HG03460 (cell line): ENCODE measurements around the gene ELK3.

ENCODE experiments used
- ATAC-seq: cut with Tn5 transposase; IDR thresholded peaks from one replicate; pipeline ENCODE4 v1.9.1; 2021; ENCODE audit not compliant: unreplicated experiment

The ELK3 gene

GRCh38 chr12:96256672-96257361 is 62.6 kb downstream of the ELK3 start:
- no peak for ATAC-seq

DNA sequence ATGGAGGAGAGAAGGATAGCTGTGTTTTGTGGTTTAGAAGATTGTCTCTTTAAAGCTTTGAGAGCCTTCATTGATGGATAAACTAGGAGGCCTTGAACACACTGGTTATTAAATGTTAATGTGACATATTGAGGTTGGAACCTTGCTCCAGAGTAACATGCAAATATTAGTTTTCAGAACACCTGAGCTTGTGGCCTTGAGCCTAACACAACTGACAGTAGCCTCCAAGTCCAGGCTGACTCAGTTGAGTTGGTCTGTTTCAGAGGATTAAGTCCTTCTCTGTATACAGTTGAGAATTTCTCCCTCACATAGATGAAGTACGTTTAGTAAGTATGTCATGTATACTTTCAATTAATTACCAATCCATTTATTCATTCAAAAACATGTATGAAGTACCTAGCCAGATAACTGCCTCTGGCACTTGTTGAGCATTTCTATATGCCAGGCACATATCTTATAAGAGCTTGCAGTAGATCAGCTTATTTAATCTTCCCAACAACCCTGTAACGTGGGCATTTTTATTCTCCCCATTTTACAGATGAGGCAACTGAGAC is 63.5 kb downstream of the ELK3 start:
- no peak for ATAC-seq

DNA sequence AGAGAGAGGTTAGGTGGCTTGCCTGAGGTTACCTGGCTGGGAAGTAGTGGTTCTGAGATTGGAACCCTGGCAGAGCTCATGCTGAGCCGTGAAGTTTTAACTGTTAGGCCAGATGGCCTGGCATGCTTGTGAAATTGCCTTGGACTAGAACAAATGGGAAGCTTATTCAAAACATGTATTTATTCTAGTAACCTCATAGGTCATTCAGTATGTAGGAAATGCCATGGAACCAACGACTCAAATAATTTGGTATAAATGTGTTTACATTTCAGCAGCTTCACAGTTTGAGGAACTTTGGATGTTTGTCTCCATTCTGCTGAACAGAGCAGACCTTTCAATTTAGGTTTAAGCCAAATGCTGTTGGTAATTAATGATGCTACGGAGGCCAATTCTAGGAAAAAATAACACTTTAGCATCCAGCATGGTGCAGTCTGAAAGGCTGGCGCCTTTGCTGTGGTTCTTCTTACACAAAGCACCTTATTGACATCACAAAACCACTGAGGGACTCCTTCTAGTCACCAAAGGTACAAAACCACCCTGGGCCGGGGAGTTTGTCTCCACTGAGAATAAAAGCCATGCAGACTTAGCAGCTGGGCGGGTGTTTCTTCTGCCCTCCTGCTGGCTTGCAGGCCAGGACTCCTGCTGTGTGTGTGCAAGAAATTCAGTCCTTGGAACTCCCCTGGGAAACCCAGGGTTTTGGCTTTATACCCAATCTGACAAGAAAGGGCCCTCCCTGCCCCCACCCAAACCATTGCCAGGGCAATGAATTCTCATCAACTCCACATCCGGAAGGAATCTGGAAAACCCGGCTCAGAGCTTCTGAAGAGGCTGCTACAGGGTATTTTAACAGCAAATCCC is 64.2 kb downstream of the ELK3 start:
- no peak for ATAC-seq

DNA sequence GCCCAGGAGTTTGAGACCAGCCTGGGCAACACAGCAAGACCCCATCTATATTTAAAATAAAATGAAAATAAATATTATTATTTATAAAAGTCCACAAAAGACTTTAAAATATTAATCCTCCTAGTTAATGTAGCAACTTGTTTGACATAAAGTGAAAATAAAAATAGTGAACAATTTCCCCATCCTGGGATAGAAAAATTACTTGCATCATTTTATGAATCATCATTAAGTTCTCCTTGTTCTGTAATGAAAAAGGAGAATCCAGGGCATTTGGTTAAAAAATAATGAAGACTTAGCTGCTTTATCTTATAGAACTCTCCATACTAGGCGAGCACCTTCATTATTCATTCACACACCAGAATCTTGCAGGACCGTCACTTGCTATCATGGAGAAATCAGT is 66.1 kb downstream of the ELK3 start:
- ATAC-seq = no peak

GRCh38 chr12:96260644-96261043 is 66.5 kb downstream of the ELK3 start:
- ATAC-seq = no peak

GRCh38 chr12:96261557-96261956 is 67.4 kb downstream of the ELK3 start:
- ATAC-seq = no peak

DNA sequence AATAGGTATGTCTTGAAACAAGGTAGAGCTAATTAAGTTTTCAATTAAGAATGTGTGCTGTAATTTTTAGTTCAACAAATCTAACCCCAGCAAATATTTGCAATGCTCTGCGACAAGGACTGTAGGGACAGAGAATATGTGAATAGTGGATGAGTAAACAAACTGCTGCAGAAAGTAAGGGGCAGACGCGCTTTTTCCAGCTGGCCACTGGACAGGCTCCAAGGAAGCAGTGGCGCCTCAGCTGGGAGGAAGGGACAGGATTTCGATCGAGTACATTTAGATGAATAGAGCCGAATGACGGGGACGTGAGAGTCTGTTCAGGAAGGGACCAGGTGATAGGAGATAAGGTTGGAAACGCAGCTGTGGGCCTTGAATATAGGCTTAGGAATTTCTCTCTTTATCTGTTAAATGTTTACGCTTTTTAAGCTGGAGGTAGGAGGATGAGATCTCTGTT is 69.3 kb downstream of the ELK3 start:
- no peak for ATAC-seq

DNA sequence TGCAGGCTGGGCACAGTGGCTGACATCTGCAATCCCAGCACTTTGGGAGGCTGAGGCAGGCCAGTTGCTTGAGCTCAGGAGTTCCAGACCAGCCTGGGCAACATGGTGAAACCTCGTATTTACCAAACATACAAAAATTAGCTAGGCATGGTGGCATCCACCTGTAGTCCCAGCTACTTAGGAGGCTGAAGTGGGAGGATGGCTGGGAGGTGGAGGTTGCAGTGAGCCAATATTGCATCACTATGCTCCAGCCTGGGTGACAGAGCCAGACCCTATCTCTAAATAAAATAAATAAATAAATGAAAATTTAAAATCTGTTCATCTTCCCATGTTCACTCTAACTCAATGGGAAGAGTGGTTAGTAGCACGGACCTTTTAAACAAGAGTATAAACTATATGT is 71.2 kb downstream of the ELK3 start:
- no peak for ATAC-seq

DNA sequence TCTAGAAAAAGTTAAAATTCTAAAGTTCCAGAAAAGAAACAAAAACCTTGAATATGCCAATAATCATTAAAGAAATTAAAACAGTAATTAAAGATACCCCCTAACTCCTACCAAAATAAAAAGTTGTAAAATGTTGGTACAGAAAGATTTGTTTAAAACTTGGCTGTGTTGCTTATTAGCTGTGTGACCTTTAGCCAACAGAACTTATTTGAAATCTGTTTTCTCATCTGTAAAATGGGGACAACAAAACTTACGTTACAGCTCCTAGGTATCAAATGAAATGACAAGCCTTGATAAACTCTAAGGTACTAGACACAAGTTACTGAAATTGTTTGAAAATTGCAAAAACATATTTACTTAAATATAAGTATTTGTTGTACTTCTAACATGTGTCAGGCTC is 71.7 kb downstream of the ELK3 start:
- no peak for ATAC-seq

GRCh38 chr12:96266238-96266637 is 72.1 kb downstream of the ELK3 start:
- ATAC-seq = no peak

- ATAC-seq = no peak
Measured at GRCh38 chr12:96271469-96272199, 77.5 kb downstream of the ELK3 start.

GRCh38 chr12:96274331-96274730 is 80.2 kb downstream of the ELK3 start:
- ATAC-seq = no peak

- no peak for ATAC-seq
Measured at GRCh38 chr12:96285158-96285557, 91.0 kb downstream of the ELK3 start.

- ATAC-seq = no peak
Measured at GRCh38 chr12:96289067-96289466, 94.9 kb downstream of the ELK3 start.

- ATAC-seq = no peak
Measured at GRCh38 chr12:96293093-96293492, 98.9 kb downstream of the ELK3 start.

- ATAC-seq = no peak
Measured at GRCh38 chr12:96294831-96295230, 100.7 kb downstream of the ELK3 start.

- no peak for ATAC-seq
Measured at GRCh38 chr12:96295532-96296160, 101.5 kb downstream of the ELK3 start.

GRCh38 chr12:96297504-96297903 is 103.3 kb downstream of the ELK3 start:
- no peak for ATAC-seq

DNA sequence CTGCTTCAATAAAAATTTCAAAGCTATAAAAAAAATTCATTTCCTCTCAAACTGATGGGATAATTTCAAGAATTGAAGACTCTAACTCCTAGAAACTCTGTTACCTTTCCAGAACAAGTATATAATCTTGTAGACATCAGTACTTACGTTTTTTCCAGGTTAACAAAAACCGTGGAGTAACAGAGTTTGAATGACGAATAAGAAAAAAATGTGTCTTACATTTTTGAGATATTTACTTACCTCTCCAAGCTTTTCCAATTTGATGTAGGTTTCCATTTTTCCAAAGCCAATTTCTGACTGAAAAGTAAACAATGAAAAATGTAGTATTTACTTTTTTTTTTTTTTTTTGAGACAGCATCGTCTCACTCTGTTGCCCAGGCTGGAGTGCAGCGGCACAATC is 105.9 kb downstream of the ELK3 start:
- ATAC-seq = no peak

- no peak for ATAC-seq
Measured at GRCh38 chr12:96301732-96302131, 107.6 kb downstream of the ELK3 start.
